Type B pancreatic cell (in vitro differentiated cells): ENCODE measurements around the gene SPATA13. TPM values are rescaled to one million over a fixed set of nuclear protein-coding genes. Genes with fewer than 3 reads are reported as not detected.
"Not testable (repeated sequence)": the region's sequence is repeated elsewhere in the genome, so short reads cannot be mapped to it uniquely, and the experiment has no call there.

Experiments
- DNase-seq: peaks from one replicate; pipeline ENCODE4 v3.0.0; 2021; ENCODE audit warnings: mixed read lengths; ENCODE audit not compliant: unreplicated experiment; ENCODE audit errors: extremely low spot score
- H3K27ac Mint-ChIP-seq: 2 replicates; pipeline ENCODE4 v1.8.0; 2021; ENCODE audit warnings: mild to moderate bottlenecking, mixed read lengths
- H3K27me3 Mint-ChIP-seq: 2 replicates; pipeline ENCODE4 v1.8.0; 2021; ENCODE audit warnings: mixed read lengths
- H3K36me3 Mint-ChIP-seq: 2 replicates; pipeline ENCODE4 v1.8.0; 2021; ENCODE audit warnings: mixed read lengths
- H3K4me1 Mint-ChIP-seq: one replicate; pipeline ENCODE4 v1.8.0; 2021; ENCODE audit warnings: mixed read lengths; ENCODE audit not compliant: unreplicated experiment
- H3K4me3 Mint-ChIP-seq: 2 replicates; pipeline ENCODE4 v1.8.0; 2021; ENCODE audit warnings: mild to moderate bottlenecking, mixed read lengths
- H3K9me3 Mint-ChIP-seq: 2 replicates; pipeline ENCODE4 v1.8.0; 2021; ENCODE audit warnings: mixed read lengths
- total RNA-seq: library from RNA; stranded (reverse); gene quantifications from 2 replicates; pipeline ENCODE4 v1.2.1, GENCODE V29; 2021; ENCODE audit warnings: low replicate concordance
- TF ChIP-seq, protein P1 (sequence below): fragments of 200-600 bp; sonication (generic); conservative IDR thresholded peaks from 2 replicates; pipeline ENCODE4 v1.5.0; 2021; ENCODE audit warnings: antibody characterized with exemption, mild to moderate bottlenecking

SPATA13 gene
- total RNA-seq, 1 donor from 2014 or later, result 22.0 TPM

- no peak for DNase-seq
- TF ChIP-seq, protein P1, sequence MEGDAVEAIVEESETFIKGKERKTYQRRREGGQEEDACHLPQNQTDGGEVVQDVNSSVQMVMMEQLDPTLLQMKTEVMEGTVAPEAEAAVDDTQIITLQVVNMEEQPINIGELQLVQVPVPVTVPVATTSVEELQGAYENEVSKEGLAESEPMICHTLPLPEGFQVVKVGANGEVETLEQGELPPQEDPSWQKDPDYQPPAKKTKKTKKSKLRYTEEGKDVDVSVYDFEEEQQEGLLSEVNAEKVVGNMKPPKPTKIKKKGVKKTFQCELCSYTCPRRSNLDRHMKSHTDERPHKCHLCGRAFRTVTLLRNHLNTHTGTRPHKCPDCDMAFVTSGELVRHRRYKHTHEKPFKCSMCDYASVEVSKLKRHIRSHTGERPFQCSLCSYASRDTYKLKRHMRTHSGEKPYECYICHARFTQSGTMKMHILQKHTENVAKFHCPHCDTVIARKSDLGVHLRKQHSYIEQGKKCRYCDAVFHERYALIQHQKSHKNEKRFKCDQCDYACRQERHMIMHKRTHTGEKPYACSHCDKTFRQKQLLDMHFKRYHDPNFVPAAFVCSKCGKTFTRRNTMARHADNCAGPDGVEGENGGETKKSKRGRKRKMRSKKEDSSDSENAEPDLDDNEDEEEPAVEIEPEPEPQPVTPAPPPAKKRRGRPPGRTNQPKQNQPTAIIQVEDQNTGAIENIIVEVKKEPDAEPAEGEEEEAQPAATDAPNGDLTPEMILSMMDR, result no peak
- H3K36me3 Mint-ChIP-seq, result no peaks in the 10 kb centered on the region
- no peaks in the 10 kb centered on the region for H3K9me3 Mint-ChIP-seq
- peaks cover 5% of the 10 kb centered on the region for H3K27me3 Mint-ChIP-seq
- H3K4me3 Mint-ChIP-seq, result no peak overlapping the region
- H3K27ac Mint-ChIP-seq, result no peak overlapping the region
- H3K4me1 Mint-ChIP-seq, result peaks cover 4% of the 10 kb centered on the region
Measured at GRCh38 chr13:24119626-24120508, 40.7 kb upstream of the SPATA13 start.

DNA sequence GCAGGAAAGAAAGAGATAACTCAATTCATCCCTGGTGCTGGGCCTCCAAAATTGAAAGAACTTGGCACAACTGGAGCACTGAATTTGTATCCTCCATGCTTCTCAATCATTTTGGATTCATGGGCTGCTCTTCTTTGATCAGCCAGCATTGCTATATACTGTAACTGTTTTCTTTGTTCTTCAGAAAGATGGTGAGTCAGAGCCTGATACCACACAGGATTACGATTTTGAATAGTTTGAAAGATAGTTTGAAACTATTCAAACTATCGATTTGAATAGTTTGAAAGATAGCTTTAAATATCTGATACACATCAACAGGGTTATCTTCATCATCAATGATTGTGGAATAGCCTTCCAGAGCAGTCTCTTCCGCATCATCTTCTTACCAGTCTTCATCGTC, 38.5 kb upstream of the SPATA13 start:
- peaks cover 10% of the 10 kb centered on the region for H3K4me1 Mint-ChIP-seq
- DNase-seq, H3K36me3 Mint-ChIP-seq, H3K27me3 Mint-ChIP-seq, H3K27ac Mint-ChIP-seq, H3K9me3 Mint-ChIP-seq, H3K4me3 Mint-ChIP-seq: not testable (repeated sequence)

DNA sequence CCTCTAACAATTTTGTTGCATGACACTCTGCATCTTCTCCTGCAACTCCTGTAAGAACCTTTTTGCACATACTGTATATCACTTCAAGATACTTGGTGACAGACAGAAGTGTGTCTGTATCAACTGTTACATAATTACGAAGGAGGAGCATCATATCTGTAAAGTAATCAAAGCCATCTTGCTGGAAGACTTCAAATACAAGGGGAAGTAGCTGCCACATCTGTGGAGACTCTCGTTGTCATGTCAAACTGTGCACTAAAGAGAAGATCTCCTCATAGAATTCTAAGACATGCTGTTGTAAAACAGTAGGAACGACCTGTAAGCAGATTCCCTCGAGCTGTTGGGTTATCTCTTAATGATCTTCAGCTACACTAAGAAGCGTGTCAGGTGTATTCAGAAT, 38.0 kb upstream of the SPATA13 start:
- H3K27ac Mint-ChIP-seq, result no peak overlapping the region

GRCh38 chr13:24123761-24124160, 36.8 kb upstream of the SPATA13 start:
- Mint-ChIP-seq H3K9me3 (no peaks in the 10 kb centered on the region), H3K36me3 (no peaks in the 10 kb centered on the region), H3K27ac (no peak overlapping the region), H3K4me1 (peaks cover 10% of the 10 kb centered on the region), H3K4me3 (no peak overlapping the region), H3K27me3 (peaks cover 5% of the 10 kb centered on the region)
- DNase-seq, result no peak
- TF ChIP-seq, protein P1, result no peak

More for the DNA sequence above, 38.0 kb upstream of the SPATA13 start:
- Mint-ChIP-seq H3K36me3 (no peaks in the 10 kb centered on the region), H3K4me3 (no peak overlapping the region), H3K4me1 (peaks cover 10% of the 10 kb centered on the region), H3K9me3 (no peaks in the 10 kb centered on the region), H3K27me3 (peaks cover 5% of the 10 kb centered on the region)
- no peak for DNase-seq
- TF ChIP-seq, protein P1, result no peak

DNA sequence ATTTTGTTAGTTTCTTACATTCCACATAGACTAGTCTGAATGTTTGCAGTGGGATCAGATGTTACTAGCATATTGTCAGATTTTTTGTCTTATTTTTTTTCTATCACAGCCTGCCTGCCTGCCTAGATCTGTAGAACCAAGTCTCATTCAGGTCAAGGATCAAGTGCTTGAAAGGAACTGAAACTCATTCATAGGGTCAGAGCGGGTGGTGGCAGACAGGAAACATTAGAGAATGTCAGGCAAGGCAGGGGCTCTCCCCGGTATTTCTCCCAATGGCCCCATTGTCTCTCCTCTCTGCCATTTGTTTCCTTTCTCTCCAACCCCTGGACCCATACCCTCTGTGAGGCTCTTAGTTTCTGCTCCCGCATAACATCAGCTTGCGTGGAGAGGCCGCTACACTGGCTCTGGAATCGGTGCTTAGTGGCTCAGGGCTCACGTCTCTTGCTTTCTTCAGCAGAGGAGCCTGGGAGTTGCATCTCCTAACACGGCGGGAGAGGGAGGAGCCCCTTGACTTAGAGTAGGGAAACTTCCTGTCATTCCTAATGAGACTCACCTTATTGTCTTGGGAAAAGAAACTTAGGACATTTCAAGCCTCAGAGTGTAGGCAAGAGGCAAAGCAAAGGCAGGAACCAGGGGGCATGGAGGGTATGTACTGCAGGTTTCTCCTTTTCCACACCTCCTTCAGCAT, 35.6 kb upstream of the SPATA13 start:
- Mint-ChIP-seq H3K4me3 (no peak overlapping the region), H3K27me3 (peaks cover 5% of the 10 kb centered on the region), H3K27ac (no peak overlapping the region), H3K9me3 (no peaks in the 10 kb centered on the region), H3K36me3 (no peaks in the 10 kb centered on the region), H3K4me1 (peaks cover 11% of the 10 kb centered on the region)
- TF ChIP-seq, protein P1, result no peak
- no peak for DNase-seq

DNA sequence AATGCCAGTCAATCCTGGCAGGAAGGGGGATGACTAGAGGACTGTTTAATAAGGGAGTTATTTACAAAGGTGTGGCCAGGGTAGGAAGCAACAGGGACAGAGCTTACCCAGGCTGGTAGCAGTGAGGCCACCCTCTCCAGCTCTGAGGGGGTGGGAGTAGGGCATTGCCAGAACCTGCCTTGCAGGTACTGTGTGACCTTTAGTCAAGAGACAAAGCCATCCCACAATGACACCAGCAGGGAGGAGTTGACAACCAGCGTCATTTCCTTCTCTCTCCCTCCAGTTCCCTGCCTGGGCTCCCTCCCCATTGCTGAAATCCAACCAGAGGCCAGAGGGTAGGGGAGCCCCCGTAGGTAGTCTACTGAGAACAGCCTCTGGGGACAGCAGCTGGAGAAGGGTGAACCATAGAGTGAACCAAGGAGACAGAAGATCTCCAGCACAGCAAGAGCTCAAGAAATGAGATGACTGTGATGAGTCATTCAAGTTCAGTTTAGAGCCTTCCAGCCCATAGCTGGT, 33.3 kb upstream of the SPATA13 start:
- Mint-ChIP-seq H3K4me3 (no peak overlapping the region), H3K27ac (peak overlapping the region; percentile 49), H3K27me3 (peaks cover 3% of the 10 kb centered on the region), H3K36me3 (no peaks in the 10 kb centered on the region), H3K9me3 (peaks cover 9% of the 10 kb centered on the region), H3K4me1 (peaks cover 21% of the 10 kb centered on the region)
- TF ChIP-seq, protein P1, result no peak
- no peak for DNase-seq
